GM12878 (cell line): Measurements from ENCODE around the gene PRC1. TPM values are rescaled to one million over a fixed set of nuclear protein-coding genes. Genes with fewer than 3 reads are reported as not detected.

Source experiments
- ATAC-seq: fragments of 200-7000 bp; cut with Tn5 transposase; 3 replicates; pipeline ENCODE4 v1.9.1; 2020; ENCODE audit warnings: mild to moderate bottlenecking, moderate library complexity
- BruUV-seq: library from RNA; stranded (reverse); fragments of 400-500 nt; replicated peaks from 2 replicates; lab custom pipeline; 2021; lab: Mats Ljungman, UMichigan
- CTCF ChIA-PET: fragments of 300-600 bp; sonication (Branson Sonifier 250); formaldehyde crosslinking; extraction: SDS; loops from one replicate; lab custom pipeline; 2021; ENCODE audit warnings: inconsistent platforms; lab: Yijun Ruan, JAX
- POLR2A ChIA-PET: fragments of 350-600 bp; formaldehyde crosslinking; extraction: SDS; loops from one replicate; lab custom pipeline; 2021; ENCODE audit warnings: inconsistent platforms; lab: Charles Lee
- RAD21 ChIA-PET: fragments of 300-600 bp; sonication (Branson Sonifier 250); formaldehyde crosslinking; loops from one replicate; lab custom pipeline; 2023; ENCODE audit warnings: antibody characterized with exemption; ENCODE audit not compliant: unreplicated experiment; lab: Charles Lee
- SMC1A ChIA-PET: fragments of 300-600 bp; sonication (Branson Sonifier 250); formaldehyde crosslinking; loops from one replicate; lab custom pipeline; 2023; ENCODE audit not compliant: unreplicated experiment, uncharacterized antibody; lab: Charles Lee
- DNase-seq: peaks from one replicate; pipeline ENCODE4 v3.0.0-alpha.2; 2011; ENCODE audit warnings: low read depth, low spot score
- FAIRE-seq: peaks from 3 replicates; lab custom pipeline; 2011; peaks lifted over from hg19 to GRCh38; lab: Jason Lieb, UNC
- H2AFZ ChIP-seq: 2 replicates; pipeline ENCODE4 v1.6.0; 2011; ENCODE audit warnings: low read depth, low read length, control low read depth; ENCODE audit not compliant: control insufficient read depth
- H3K27ac ChIP-seq: 2 replicates; pipeline ENCODE4 v1.5.1; 2011; ENCODE audit warnings: control low read depth; ENCODE audit not compliant: control insufficient read depth, insufficient read depth
- H3K27me3 ChIP-seq, 2 experiments: replicated peaks in 1 of 2; 2 replicates each; pipeline versions ENCODE4 v1.6.0 to v1.6.1; 2011; ENCODE audit warnings: low read length in 1 of 2; ENCODE audit not compliant: control insufficient read depth in 2 of 2, insufficient read depth in 2 of 2
- H3K36me3 ChIP-seq, 2 experiments: 2 replicates each; pipeline ENCODE4 v1.5.1; 2011; ENCODE audit warnings: low read length in 1 of 2; ENCODE audit not compliant: control insufficient read depth in 2 of 2, insufficient read depth in 2 of 2
- H3K4me1 ChIP-seq: 2 replicates; pipeline ENCODE4 v1.6.1; 2011; ENCODE audit warnings: mild to moderate bottlenecking, low read length, moderate library complexity, mixed read lengths; ENCODE audit not compliant: control insufficient read depth, insufficient read depth
- H3K4me2 ChIP-seq: 2 replicates; pipeline ENCODE4 v1.6.0; 2011; ENCODE audit warnings: control low read depth; ENCODE audit not compliant: control insufficient read depth, insufficient read depth
- H3K4me3 ChIP-seq: fragments of 200-600 bp; sonication (generic); 2 replicates; pipeline ENCODE4 v1.5.1; 2016
- H3K79me2 ChIP-seq: 2 replicates; pipeline ENCODE4 v1.6.0; 2011; ENCODE audit warnings: low read length; ENCODE audit not compliant: control insufficient read depth, insufficient read depth
- H3K9ac ChIP-seq: 2 replicates; pipeline ENCODE4 v1.8.0; 2011; ENCODE audit warnings: low read length, control low read depth, mixed read lengths; ENCODE audit not compliant: control insufficient read depth, insufficient read depth
- H3K9me3 ChIP-seq: replicated peaks from 3 replicates; pipeline ENCODE4 v1.5.1; 2011; ENCODE audit warnings: mild to moderate bottlenecking, low read length; ENCODE audit not compliant: control insufficient read depth, insufficient read depth
- H4K20me1 ChIP-seq: 2 replicates; pipeline ENCODE4 v1.6.0; 2011; ENCODE audit not compliant: control insufficient read depth, insufficient read depth
- CHD4 ChIP-seq: fragments of 200-600 bp; sonication (generic); IDR thresholded peaks from 2 replicates; pipeline ENCODE4 v1.6.1; 2016; ENCODE audit warnings: mild to moderate bottlenecking
- NFIC ChIP-seq: IDR thresholded peaks from 2 replicates; pipeline ENCODE4 v1.6.1; 2012; ENCODE audit warnings: low read depth, mild to moderate bottlenecking, inconsistent platforms, low read length, moderate library complexity
- POLR2A ChIP-seq: IDR thresholded peaks from 2 replicates; pipeline ENCODE4 v1.6.1; 2011; ENCODE audit warnings: low read depth, mild to moderate bottlenecking, low read length
- SIN3A ChIP-seq: IDR thresholded peaks from 2 replicates; pipeline ENCODE4 v1.6.1; 2012; ENCODE audit warnings: low read depth, low read length, improper control_type of control experiment
- SMAD1 ChIP-seq: fragments of 450-650 bp; IDR thresholded peaks from 2 replicates; pipeline ENCODE4 v1.6.1; 2018; ENCODE audit warnings: mild to moderate bottlenecking, low read depth; ENCODE audit not compliant: partially characterized antibody
- SUPT20H ChIP-seq: IDR thresholded peaks from 2 replicates; pipeline ENCODE4 v1.6.1; 2011; ENCODE audit warnings: low read depth, mild to moderate bottlenecking, low read length, moderate library complexity, borderline replicate concordance; ENCODE audit not compliant: control insufficient read depth
- ZNF622 ChIP-seq: fragments of 450-650 bp; IDR thresholded peaks from 2 replicates; pipeline ENCODE4 v1.6.1; 2017; ENCODE audit warnings: mild to moderate bottlenecking, inconsistent platforms
- WGBS: methylation state at CpG from one replicate; pipeline ENCODE4 v1.1.6; 2016; ENCODE audit warnings: low lambda C conversion rate; ENCODE audit not compliant: insufficient replicate concordance, insufficient coverage; ENCODE audit errors: missing lambda C conversion rate; 5-methylcytosine and 5-hydroxymethylcytosine counted together
- in situ Hi-C: fragments of 300-500 bp; cut with MboI; formaldehyde crosslinking; loops from 9 replicates; pipeline ENCODE4 v1.14.3; 2018; ENCODE audit warnings: mixed read lengths
- intact Hi-C: fragments of 100-400 bp; cut with micrococcal nuclease; formaldehyde crosslinking; loops from one replicate; pipeline ENCODE4 v1.14.2; 2022; ENCODE audit not compliant: unreplicated experiment
- polyA plus RNA-seq, 11 experiments: library from polyadenylated mRNA; depleted of rRNA in 4 of 11; unstranded in 6 of 11; stranded (reverse) in 5 of 11; fragments of >200 nt; fragmentation: Nextera tagmentation in 4 of 11; fragmentation: Illumina TruSeq in 1 of 11; extraction: Ambion mirVana in 4 of 11; extraction: Trizol in 1 of 11; gene quantifications; 1 replicate in 1 of 11; 2 replicates in 10 of 11; pipeline versions ENCODE4 v1.2.1 to v1.2.3, GENCODE V29; 2011 to 2016; ENCODE audit warnings: inconsistent platforms in 2 of 11, missing spikeins in 2 of 11, low read depth in 1 of 11
- total RNA-seq, 4 experiments: library from RNA; depleted of rRNA in 3 of 4; stranded (reverse); fragments of >200 nt in 3 of 4; fragmentation: Illumina TruSeq in 1 of 4; extraction: Trizol in 1 of 4; gene quantifications; 2 replicates each; pipeline versions ENCODE4 v1.2.1 to v1.2.3, GENCODE V29; 2013 to 2021
- TF ChIP-seq, protein P1 (sequence below): fragments of 450-650 bp; conservative IDR thresholded peaks from 2 replicates; pipeline ENCODE4 v1.6.1; 2017; ENCODE audit warnings: mild to moderate bottlenecking, moderate library complexity
- TF ChIP-seq, protein P2 (sequence below): fragments of 450-650 bp; IDR thresholded peaks from 2 replicates; pipeline ENCODE4 v1.6.1; 2017; ENCODE audit warnings: low read depth, mild to moderate bottlenecking, moderate library complexity

The PRC1 gene
- total and polyA plus RNA-seq, 10 of the 15 experiments (the other 5 are each of a cell fraction or from before 2014, with no cell fraction given), result 100 to 241 (median 131) TPM

DNA sequence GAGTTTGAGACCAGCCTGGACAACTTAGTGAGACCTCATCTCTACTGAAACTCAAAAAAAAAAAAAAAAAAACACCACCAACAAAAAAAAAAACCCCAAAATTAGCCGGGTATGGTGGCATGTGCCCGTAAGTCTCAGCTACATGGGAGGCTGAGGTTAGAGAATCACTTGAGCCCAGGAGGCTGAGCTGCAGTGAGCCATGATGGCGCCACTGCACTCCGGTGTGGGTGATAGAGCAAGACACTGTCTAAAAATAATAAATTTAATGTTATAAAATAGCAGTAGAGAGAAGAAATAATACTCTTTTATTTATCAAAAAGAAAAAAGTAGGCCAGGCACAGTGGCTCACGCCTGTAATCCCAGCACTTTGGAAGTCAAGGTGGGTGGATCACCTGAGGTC, 22.2 kb downstream of the PRC1 start (continued):
- no peak for TF ChIP-seq SUPT20H
- TF ChIP-seq CHD4, result no peak
- TF ChIP-seq SMAD1, result no peak
- no peak for TF ChIP-seq ZNF622
- TF ChIP-seq, protein P1, sequence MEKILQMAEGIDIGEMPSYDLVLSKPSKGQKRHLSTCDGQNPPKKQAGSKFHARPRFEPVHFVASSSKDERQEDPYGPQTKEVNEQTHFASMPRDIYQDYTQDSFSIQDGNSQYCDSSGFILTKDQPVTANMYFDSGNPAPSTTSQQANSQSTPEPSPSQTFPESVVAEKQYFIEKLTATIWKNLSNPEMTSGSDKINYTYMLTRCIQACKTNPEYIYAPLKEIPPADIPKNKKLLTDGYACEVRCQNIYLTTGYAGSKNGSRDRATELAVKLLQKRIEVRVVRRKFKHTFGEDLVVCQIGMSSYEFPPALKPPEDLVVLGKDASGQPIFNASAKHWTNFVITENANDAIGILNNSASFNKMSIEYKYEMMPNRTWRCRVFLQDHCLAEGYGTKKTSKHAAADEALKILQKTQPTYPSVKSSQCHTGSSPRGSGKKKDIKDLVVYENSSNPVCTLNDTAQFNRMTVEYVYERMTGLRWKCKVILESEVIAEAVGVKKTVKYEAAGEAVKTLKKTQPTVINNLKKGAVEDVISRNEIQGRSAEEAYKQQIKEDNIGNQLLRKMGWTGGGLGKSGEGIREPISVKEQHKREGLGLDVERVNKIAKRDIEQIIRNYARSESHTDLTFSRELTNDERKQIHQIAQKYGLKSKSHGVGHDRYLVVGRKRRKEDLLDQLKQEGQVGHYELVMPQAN, result no peak
- TF ChIP-seq, all 136 proteins: peak for 0

DNA sequence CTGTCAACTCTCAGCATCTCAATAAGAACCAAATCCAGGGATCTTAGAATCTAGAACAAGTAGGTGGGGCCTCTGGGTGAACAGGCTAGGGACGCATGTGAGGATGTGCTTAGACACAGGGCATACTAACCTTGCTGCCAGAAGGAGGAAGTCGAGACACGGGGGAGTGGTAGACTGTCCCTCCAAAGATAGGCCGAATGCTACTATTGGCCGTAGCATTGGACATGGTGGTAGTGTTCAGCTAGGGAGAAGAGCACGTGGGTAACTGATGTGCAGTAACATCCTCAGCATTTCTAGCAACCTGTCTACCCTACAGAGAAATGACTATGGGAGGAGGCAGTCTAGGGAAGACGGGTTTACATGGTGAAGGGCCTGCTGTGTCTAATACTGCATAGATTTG, 24.1 kb downstream of the PRC1 start:
- ChIA-PET CTCF (interaction anchor here (1.9 kb wide), 1 partner anchor 10 kb away, joined by 7 read pairs; no protein-coding TSS in a partner anchor), SMC1A (no interaction called here), RAD21 (no interaction called here), POLR2A (no interaction called here)
- Histone ChIP-seq H3K4me1 (no peaks in the 10 kb centered on the region), H3K27ac (no peak overlapping the region), H3K9ac (no peak overlapping the region), H4K20me1 (no peaks in the 10 kb centered on the region), H3K4me2 (no peak overlapping the region), H2AFZ (no peak overlapping the region), H3K4me3 (no peak overlapping the region), H3K79me2 (no peaks in the 10 kb centered on the region), H3K9me3 (no peaks in the 10 kb centered on the region), H3K27me3 (no peaks in the 10 kb centered on the region), H3K36me3 (peaks cover 35 to 47% of the 10 kb centered on the region in 2 experiments)
- no peak for FAIRE-seq
- in situ Hi-C loops (loop anchor here (25.0 kb wide), 1 partner anchor 1383 kb away; the partner anchor contains the start of gene TICRR), intact Hi-C loops (no loop called here)
- ATAC-seq, result no peak
- no TSS peak for BruUV-seq
- WGBS, result 85% methylated on average over 7 of the region's 7 CpGs
- TF ChIP-seq, protein P2, sequence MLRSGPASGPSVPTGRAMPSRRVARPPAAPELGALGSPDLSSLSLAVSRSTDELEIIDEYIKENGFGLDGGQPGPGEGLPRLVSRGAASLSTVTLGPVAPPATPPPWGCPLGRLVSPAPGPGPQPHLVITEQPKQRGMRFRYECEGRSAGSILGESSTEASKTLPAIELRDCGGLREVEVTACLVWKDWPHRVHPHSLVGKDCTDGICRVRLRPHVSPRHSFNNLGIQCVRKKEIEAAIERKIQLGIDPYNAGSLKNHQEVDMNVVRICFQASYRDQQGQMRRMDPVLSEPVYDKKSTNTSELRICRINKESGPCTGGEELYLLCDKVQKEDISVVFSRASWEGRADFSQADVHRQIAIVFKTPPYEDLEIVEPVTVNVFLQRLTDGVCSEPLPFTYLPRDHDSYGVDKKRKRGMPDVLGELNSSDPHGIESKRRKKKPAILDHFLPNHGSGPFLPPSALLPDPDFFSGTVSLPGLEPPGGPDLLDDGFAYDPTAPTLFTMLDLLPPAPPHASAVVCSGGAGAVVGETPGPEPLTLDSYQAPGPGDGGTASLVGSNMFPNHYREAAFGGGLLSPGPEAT, result no peak
- no peak for TF ChIP-seq SIN3A
- no peak for TF ChIP-seq NFIC
- TF ChIP-seq POLR2A, result peak; percentile 36; the same call in 1 of the 2 replicates
- DNase-seq, result no peak
